CD4-positive, alpha-beta T cell treated with Interferon alpha-2 for 1 hour (primary cell): Measurements from ENCODE around the gene CD300LF.

Source experiments
- DNase-seq, 2 donors: peaks; one replicate each; pipeline ENCODE4 v3.0.0-alpha.2; 2020 to 2022

Gene CD300LF

DNA sequence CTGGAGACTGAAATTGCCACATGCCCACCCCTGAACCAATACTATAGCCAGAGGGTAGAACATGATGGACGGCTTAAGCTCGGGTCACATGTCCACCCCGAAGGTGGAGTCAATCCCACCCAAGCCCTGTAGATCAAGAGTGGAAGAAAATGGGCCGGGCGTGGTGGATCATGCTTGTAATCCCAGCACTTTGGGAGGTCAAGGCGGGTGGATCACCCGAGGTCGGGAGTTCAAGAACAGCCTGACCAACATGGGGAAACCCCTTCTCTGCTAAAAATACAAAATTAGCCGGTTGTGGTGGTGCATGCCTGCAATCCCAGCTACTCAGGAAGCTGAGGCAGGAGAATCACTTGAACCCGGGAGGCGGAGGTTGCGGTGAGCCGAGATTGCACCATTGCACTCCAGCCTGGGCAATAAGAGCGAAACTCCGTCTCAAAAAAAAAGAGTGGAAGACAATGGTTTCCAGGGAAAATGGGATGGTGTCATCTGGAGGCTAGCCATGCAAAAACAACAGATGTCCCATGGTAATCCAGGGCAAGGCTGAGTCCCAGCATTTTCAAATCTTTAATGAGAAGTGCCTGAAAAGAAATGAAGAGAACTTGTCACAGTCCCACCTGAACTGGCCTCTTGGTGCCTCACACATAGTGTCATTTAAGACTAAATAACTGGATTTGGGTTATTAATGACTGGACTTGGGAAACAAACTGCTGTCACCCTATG is 30.1 kb downstream of the CD300LF start:
- DNase-seq = no peak

DNA sequence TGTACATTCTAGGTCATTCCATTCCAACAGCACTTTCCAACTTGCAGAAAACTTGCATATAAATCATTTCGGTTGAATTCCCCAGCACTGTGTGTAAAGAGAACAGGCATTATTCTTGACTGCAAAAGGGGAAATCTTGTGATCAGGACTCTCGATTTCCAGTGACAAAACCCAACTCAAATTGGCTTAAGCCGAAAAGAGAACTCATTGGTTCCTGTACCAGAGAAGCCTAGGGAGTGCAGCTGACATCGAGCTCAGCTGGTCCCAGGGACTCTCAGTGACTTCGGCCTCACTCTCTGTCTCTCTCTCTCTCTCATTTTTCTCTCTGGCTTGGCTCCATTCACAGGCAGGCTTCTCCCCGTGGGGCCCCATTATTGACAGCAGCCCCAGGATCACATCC is 30.7 kb downstream of the CD300LF start:
- DNase-seq = no peak

DNA sequence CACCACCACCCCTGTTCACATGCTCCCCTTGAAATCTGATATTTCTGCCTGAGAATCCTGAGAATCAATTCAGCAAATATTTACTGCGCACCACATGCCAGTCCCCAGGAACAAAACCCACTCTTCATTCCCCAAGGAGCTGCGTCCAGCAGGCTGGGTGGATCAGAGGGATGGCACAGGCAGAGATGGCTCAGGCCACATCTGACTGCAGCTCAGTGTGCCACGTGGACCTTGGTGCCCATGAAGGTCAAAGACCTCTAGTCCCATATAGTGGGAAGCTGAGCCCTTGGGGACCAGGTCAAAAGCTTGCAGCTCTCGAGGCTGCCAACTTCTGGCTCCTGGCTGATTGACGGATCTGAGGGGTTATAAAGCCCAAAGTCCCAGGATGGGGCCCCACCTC is 31.8 kb downstream of the CD300LF start:
- no peak for DNase-seq

DNA sequence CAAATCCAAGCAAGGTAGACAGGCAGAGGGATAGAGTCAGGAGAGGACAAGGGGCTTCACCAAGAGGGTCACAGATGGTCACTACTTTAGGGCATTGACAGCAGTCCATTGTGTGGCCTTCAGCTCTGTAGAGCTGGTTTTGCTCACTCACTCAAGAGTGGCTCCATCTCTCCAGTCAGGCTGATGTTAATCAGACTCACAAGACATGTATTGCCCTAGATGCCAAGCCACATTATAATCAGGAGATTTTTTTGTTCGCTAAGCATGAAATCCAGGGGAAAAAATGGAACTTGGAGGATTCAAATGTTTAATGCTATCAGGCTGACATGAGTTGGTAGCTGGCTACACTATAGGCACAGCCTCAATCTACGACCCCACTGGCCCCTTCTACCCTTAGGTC is 32.5 kb downstream of the CD300LF start:
- DNase-seq = no peak

DNA sequence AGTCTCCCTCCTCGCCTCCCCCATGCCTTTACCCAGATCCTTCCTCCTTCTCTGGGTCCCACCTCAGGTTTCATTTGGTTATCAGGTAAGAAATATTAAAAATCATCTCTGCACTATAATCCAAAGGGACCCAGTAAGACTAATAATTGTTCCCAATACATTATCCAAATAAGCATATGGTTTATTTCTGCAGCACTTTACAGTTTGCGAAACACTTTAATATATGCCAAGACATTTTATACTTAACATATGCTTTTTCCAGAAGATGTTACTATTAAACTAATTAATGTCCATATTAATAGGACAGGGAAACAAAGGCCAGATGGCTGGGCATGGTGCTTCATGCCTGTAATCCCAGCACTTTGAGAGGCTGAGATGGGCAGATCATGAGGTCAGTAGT is 33.3 kb downstream of the CD300LF start:
- no peak for DNase-seq

DNA sequence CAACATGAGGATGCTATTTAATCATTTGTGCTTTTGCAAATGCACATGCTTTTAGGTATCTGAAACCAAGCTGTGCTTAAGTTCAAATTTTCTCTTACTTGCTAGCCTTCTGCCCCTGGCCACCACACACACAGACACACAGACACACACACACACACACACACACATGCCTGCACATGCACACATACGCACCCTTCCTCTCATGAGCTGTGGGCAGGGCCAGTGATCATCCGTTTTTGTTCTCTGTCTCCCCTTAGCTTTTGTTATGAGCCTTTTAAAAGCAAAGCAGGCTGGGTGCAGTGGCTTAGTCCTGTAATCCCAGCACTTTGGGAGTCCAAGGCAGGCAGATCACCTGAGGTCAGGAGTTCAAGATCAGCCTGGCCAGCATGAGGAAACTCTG is 34.2 kb downstream of the CD300LF start:
- peak in 1 of 2 donors; percentile 11 for DNase-seq

DNA sequence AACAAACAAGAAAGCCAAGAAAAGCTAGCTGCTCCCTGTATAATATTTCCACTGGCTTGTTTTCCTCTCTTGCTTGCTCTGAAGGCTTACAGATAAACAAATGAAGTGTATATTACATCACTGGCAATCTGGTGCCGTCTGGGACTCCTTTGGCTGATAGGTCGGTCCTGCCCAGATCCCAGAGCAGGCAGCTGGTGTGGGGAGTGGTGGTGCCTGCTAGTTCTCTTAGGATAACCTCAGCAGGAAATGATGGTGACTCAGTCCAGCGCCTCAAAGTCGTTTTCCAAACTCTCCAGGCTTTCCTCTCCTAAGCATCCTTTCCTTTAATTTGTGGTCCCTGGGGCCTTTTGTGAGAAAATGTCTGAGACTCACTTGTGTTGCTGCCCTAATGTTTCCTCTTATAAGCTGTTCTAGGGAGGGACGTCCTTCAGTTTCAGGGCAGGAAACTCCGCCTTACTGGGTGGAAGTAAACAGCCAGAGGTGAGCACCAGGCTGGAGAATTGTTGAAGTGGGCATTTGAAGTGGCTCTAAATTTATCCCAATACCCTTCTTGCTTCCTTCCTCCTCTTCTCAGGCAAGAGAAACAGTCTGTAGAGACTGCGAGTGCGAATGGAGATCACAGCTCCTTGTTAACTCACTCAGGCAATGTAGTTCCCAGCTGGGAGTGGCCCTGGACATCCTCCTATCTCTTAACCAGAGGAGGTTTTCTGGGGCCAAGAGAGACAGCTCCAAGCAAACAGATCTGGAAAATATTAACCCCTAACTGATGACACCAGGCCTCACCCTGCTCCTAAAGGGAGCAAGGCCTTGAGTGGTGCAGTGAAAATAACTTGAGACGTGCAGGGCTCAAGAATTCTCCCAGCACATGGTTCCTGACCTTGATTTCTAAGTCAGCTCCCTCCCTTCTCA is 34.9 kb downstream of the CD300LF start:
- peak in 1 of 2 donors; percentile 23 for DNase-seq

DNA sequence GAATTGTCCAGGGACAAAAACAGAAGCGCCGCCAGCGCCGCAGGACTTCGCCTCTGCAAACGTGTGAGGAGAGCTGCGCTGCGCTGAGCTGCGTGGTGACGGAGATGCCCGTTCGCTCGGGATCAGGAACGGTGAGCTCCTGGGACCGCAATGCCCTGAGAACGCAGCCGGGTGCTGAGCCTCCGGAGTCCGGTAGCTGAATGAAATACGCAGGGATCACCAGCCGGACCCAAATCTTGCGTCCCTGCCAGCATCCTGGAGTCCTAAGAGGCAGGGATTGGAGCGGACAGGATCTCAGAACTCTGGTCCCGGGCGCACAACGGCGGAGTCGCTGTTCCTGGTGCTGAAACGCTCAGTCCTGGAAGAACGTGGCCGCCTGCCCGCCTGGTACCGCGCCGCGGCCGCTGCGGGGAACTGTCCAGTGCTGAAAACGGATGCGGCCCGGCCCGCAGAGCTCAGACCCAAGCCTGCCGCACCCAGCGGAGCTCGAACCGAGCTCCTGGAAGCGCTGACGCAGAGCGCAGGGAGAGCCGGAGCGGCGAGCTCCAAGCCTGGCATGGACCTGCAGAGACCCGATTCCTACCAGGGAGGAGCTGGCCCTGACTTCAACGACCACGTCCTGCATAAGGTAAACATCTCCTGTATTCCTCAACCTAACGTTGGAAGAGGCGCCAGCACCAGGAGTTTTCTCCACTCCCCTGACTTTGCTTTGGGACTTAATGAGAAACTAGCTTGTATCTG is 41.5 kb downstream of the CD300LF start:
- DNase-seq = peak; percentile 73 to 74

DNA sequence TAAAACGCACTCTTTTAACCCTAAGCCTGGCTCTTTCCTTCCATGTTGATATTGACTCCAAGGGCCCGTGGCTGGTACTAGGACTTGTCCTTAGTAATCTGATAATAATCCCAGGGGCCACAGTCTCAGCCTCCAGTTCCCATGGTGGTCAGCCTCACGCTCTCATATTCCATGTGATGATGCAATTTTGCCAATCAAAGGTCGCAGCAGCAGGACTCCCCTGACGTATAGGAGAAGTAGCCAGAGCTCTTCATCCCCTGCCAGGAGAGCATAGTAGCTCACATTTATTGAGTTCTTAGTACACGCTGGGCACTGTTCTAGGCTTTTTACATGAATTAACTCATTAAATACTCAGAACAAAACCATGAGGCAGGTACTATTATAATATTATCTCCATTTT is 42.4 kb downstream of the CD300LF start:
- DNase-seq = no peak

DNA sequence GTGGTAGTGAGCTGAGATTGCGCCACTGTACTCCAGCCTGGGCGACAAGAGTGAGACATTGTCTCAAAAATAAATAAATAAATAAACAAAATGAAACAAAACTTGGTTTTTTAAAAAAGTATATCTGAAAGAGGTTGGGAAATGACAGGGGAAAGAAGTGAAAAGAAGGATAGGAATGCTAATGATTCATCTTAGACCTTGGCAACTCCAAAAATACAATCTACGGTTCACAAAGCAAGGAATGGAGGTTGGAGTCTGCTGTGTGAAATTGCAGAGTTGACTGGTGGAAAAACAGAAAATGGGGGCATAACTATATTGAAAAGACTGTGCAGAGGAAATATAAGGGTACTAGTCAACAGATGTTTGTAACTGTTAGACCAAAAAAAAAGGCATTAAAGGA is 49.2 kb downstream of the CD300LF start:
- DNase-seq = no peak

DNA sequence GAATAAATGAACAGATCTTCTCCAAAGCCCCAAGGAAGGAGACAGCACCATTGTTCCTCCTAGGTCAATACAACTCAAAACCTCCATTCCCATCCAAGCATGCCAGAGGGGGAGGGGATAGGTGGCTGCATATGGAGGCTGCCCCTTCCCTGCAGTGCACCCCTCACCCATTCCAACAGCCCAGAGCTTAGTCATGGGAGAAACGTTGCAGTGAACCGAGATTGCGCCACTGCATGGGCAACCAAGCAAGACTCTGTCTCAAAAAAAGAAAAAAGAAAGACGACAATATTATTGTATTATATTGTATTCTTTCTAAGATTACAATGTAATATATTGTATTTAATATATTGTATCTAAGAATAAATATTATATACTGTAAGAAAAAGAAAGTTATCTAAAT is 52.8 kb downstream of the CD300LF start:
- no peak for DNase-seq

DNA sequence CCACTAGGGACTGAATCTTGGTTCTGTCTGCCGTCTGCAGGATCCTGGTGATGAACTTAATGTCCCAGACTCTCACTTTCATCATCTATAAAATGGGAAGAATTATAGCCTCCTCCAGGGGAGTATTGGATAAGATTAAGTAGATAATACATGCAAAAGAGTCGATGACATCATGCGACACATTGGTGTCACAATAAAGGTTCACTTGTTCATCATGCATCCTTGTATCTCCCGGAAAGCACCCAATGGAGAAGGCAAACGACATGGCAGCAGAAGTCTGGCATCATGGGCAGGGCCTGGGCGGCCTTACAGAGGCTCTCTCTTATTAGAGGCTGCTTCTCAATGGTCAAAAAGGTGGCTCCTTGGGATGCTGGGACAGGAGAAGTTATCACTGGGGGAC is 54.1 kb downstream of the CD300LF start:
- no peak for DNase-seq

DNA sequence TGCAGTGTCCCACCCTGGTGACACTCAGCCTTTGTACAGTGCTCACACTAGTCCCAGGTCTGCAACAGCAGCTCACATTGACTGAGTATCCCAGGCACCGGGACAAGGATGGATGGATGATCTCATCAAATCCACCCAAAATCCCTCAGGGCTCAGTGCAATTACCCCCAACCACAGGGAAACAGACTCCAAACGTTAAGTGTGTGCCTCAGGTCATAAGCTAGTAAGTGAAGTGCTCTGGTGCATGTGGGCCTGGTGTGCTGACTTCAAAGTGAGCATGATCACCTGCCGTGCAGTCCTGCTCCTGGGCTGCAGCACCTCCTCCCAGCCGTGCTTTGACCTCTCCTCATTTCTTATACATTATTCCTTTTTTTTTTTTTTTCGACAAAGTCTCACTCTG is 58.0 kb downstream of the CD300LF start:
- no peak for DNase-seq

DNA sequence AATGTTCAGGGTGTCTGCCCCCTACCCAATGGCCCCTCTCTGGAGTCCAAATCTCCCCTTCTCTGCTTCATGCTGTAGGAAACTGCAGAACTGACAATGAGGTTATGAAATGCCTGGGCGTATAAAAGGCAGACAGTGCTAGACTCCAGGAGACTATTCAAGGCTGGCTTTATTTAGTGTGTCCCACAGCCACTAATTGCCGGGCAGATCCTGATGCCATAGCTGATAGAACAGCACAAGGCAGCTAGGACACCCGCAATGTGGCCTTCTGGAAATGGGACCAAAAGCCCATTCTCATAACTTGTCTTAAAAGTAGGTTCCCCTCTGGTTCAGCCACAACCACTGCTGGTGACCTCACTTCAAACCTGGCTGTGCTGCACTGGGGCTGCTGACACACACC is 60.7 kb downstream of the CD300LF start:
- no peak for DNase-seq

DNA sequence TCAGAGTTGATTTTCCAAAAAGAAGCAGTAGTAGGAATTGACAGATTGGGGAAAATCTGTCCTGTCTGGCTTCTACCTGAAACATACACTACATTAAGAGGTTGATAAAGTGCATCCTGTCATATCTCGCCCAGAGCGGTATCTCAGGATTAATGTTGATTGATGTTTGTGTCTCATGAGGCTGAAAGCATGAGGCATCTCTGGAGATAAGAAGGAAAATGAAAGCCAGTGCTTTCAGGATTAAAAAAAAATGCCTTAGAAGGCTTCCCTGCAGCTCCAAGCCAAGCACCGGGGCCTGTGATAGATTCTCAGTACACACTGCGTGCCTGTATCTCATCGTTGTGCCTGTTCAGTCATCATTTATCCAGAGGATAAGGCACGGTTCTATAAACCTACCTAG is 62.8 kb downstream of the CD300LF start:
- DNase-seq = no peak

DNA sequence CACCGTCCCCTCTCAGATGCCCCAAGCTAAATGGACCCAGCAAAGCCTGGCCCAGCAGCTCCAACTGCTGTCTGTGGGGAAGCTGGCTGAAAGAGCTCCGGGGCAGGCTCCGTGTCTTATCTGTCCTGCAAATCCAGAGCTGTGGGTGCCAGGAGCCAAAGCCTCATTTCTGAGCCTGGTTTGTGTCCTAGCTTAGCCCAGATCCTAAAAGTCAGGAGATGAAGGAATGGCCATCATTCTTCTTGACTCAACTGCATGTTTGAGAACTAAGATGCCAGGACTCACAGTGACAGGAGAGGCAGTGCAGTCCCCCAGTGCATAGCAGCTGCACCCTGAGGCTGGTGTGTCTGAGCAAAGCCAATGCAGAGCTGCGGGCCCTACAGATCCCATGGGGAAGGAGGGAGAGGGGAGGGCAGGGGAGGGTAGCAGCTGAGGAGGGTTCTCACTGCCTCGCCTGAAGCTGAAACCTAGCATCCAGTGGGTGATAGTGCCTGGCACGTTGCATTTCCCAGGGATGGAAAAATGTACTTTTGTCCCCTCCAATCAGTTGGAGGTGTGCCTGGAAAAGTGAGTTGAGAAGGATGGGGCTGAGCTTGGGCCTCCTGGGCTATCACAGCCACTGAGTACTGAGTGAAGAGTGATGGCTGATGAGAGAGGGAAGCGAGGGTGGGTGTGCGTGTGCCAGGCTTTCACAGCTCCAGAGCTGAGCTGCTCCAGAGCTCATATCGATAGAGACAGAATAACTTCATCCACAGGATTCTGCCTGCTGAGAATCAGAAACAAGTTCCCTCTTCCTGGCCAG is 64.7 kb downstream of the CD300LF start:
- no peak for DNase-seq

DNA sequence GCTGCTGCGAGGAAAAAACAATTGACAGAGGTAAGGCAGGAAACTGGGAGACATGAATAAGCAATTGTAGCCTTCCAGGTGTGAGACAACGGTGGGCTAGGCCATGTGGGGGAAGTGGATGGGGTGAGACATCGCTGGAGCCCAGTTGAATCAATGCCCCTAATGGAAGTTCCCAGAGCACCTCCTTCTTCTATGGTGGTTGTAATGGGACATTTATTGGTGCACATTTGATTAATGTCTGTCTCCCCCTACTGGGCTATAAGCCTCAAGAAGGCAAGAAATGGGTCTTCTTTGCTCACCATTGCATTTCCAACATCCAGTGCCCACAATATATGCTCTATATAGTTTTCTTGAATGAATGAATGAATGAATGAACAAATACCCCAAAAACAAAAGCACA is 66.5 kb downstream of the CD300LF start:
- peak in 1 of 2 donors; percentile 28 for DNase-seq

DNA sequence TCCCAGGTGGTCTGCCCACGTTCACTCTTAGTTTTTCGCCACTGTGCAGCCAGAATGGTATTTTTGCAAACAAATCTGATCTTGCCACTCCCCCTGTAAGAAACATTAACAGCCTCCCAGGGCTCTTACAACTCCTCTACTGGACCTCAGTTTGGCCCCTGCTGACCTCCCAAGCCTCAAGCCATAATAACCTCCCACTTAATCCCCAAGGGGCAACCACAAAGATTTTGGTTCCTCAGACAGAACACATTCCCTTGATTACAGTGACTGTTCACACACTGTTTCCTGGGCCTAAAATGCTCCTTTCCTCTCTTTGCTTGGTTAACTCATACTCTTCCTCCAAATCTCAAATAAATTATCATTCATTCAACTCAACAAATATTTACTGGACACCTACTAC is 67.7 kb downstream of the CD300LF start:
- DNase-seq = no peak

DNA sequence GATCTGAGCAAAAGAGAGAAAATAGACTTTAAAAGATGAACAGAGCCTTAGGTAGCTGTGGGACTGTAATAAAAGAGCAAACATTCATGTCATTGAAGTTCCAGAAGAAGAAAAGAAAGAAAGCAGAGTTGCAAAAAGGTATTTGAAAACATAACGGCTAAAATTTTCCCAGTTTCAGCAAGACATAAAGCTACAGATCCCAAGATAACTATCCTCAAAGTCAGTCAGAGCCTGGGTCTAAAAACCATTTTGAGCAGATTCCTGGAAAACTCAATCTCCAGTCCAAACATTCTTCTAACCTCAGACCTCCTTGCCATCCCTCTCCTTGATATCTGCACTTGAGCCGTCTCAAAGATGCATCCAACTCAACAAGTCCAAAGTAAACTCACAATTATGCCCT is 68.3 kb downstream of the CD300LF start:
- DNase-seq = no peak
